Transverse colon (tissue), 4 donors: ENCODE data around the gene PCLO. TPM values are rescaled to one million over a fixed set of nuclear protein-coding genes. Genes with fewer than 3 reads are reported as not detected.

Source experiments
- DNase-seq: peaks from one replicate; pipeline ENCODE4 v3.0.0-alpha.2; 2019
- H3K27ac ChIP-seq, 4 donors: fragments of 200-600 bp; sonication (generic); 2 replicates each; pipeline ENCODE4 v1.5.1; 2016 to 2018; ENCODE audit warnings: inconsistent platforms in 4 of 4
- H3K27me3 ChIP-seq: fragments of 200-600 bp; sonication (generic); 2 replicates; pipeline ENCODE4 v1.5.1; 2017; ENCODE audit warnings: inconsistent platforms
- H3K36me3 ChIP-seq, 4 donors: fragments of 200-600 bp; sonication (generic); 2 replicates each; pipeline ENCODE4 v1.5.1; 2017 to 2019; ENCODE audit warnings: inconsistent platforms in 4 of 4
- H3K4me1 ChIP-seq, 4 donors: fragments of 200-600 bp; sonication (generic); 2 replicates each; pipeline ENCODE4 v1.5.1; 2017 to 2020; ENCODE audit warnings: inconsistent platforms in 4 of 4
- H3K4me3 ChIP-seq, 4 donors: fragments of 200-600 bp; sonication (generic); 1 replicate in 1 of 4; 2 replicates in 3 of 4; pipeline versions ENCODE4 v1.5.1 to v1.6.1; 2017 to 2019; ENCODE audit warnings: inconsistent platforms in 4 of 4
- H3K9me3 ChIP-seq, 2 donors: fragments of 200-600 bp; sonication (generic); 2 replicates each; pipeline ENCODE4 v1.5.1; 2017 to 2019; ENCODE audit warnings: inconsistent platforms in 2 of 2
- CTCF ChIP-seq, 5 experiments: fragments of 200-600 bp in 3 of 5; fragments of 450-650 bp in 2 of 5; sonication (generic) in 3 of 5; IDR thresholded peaks; 1 replicate in 2 of 5; 2 replicates in 3 of 5; pipeline ENCODE4 v1.5.1; 2016 to 2017; ENCODE audit warnings: antibody characterized with exemption in 5 of 5, inconsistent platforms in 3 of 5, mild to moderate bottlenecking in 2 of 5, moderate library complexity in 1 of 5
- EP300 ChIP-seq: sonication (generic); formaldehyde crosslinking; IDR thresholded peaks from one replicate; pipeline ENCODE4 v1.6.1; 2017; ENCODE audit warnings: antibody characterized with exemption, low read depth
- POLR2A ChIP-seq: fragments of 450-650 bp; IDR thresholded peaks from one replicate; pipeline ENCODE4 v1.6.1; 2016; ENCODE audit warnings: antibody characterized with exemption, mild to moderate bottlenecking, moderate library complexity
- POLR2AphosphoS5 ChIP-seq, 3 donors: sonication (generic); formaldehyde crosslinking; IDR thresholded peaks; one replicate each; pipeline ENCODE4 v1.6.1; 2016; ENCODE audit warnings: antibody characterized with exemption in 3 of 3
- WGBS, 2 donors: methylation state at CpG; one replicate each; pipeline ENCODE4 v1.1.5; 2018; ENCODE audit warnings: low coverage in 1 of 2; 5-methylcytosine and 5-hydroxymethylcytosine counted together
- in situ Hi-C, 4 donors: fragments of 200-750 bp; cut with MboI; loops; one replicate each; pipeline versions ENCODE4 v1.15.0 to v1.15.1; 2017; ENCODE audit warnings: low sequenced_read_pairs in 3 of 4, low pct_ligation_motif_present in 1 of 4, low pct_unique_long_range_greater_than_20kb in 1 of 4
- intact Hi-C: fragments of 100-400 bp; cut with DNase I; formaldehyde crosslinking; loops from one replicate; pipeline ENCODE4 v1.15.1; 2023; ENCODE audit warnings: low total_unique reads
- total RNA-seq, 4 donors: library from RNA; depleted of rRNA; stranded (reverse); fragments of >200 nt; gene quantifications; one replicate each; pipeline ENCODE4 v1.1.0, GENCODE V29; 2016

The PCLO gene
- total RNA-seq, 4 donors from 2014 or later, result 9.8 to 39.8 (median 16.2) TPM

DNA sequence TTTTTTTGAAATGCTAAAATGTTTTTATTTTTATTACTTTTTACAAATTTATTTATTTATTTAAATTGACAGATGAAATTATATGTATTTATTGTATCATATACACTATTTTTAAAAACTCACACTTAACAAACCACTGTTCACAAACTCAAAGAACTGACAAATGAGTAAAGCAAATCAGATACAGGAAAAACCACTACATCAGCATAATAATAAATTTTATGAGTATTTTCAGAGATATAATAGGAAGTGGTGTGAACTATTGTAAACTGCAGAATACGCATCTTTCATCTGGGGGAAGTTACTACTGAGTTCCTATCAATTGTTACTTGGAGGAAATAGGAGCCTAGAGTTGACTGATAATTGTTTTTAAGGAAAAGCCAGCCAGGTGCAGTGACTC is 150.7 kb downstream of the PCLO start:
- intact Hi-C loops, result no loop called here
- WGBS, 2 donors, result 77 to 83% methylated on average over 1 of the region's 1 CpG
- no peaks in the 10 kb centered on the region for H3K4me1 ChIP-seq
- no peak for DNase-seq
- in situ Hi-C loops, result no loop called here
- H3K27me3 ChIP-seq, result no peaks in the 10 kb centered on the region
- H3K27ac ChIP-seq, result no peak overlapping the region
- no peaks in the 10 kb centered on the region for H3K9me3 ChIP-seq
- TF ChIP-seq EP300, result no peak
- no peak for TF ChIP-seq POLR2AphosphoS5 (IDR thresholded peaks at IDR 0.05)
- no peak for TF ChIP-seq CTCF (IDR thresholded peaks at IDR 0.05)
- TF ChIP-seq POLR2A, result no peak
- no peak overlapping the region for H3K4me3 ChIP-seq
- no peaks in the 10 kb centered on the region for H3K36me3 ChIP-seq

DNA sequence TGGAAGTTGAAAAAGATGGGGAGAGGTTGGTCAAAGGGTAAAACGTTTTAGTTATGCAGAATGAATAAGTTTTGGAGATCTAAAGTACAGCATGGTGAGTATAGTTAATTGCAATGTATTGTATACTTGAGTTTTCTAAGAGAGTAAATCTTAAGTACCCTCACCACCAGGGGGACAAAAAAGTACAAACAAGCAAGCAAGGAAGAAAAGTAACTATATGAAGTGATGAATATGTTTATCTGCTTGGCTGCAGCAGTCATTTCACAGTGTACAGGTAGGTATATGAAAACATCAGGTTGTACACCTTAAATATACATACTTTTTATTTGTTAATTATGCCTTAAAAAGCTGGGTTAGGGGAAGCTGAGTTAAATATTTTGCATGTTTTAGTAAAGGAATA is 157.3 kb downstream of the PCLO start:
- 23 to 30% methylated on average over 1 of the region's 1 CpG for WGBS, 2 donors
- Histone ChIP-seq H3K9me3 (no peaks in the 10 kb centered on the region), H3K4me1 (no peaks in the 10 kb centered on the region), H3K27ac (no peak overlapping the region), H3K4me3 (no peak overlapping the region), H3K36me3 (no peaks in the 10 kb centered on the region), H3K27me3 (no peaks in the 10 kb centered on the region)
- TF ChIP-seq POLR2AphosphoS5 (IDR thresholded peaks at IDR 0.05) (no peak), EP300 (no peak), POLR2A (no peak), CTCF (IDR thresholded peaks at IDR 0.05) (no peak)
- in situ Hi-C loops, result no loop called here
- DNase-seq, result no peak
- intact Hi-C loops, result no loop called here

DNA sequence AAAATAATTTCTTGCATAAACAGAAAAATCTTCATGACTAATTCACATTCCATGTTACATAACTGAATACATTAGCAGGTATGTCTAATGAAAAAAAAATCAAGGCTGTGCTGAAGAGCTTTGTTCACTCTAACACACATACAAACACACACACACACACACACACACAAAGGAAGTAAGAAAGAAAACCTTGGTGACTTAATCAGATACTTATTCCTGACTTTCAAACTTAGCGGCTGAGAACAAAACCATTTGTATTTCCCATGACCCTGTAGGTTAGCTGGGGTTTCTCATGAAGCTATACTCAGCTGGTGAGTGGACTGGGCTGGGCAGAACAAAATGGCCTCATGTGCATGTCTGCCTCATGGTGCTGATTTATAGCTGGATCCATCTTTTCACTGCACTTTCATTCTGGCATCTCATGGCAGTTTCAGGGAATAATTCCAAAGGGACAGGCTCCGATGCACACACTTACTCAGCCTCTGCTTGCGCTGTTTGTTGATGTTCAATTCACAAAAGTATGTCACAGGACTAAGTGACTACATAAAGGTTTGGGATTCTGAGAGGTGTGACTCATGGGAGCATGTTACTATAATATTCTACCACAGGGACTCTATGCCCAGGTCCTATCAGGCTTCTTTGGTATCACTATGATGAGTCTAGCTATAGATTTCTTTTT is 161.2 kb downstream of the PCLO start:
- TF ChIP-seq CTCF (IDR thresholded peaks at IDR 0.05) (no peak), EP300 (no peak)
- no peak for DNase-seq
- Histone ChIP-seq H3K4me1 (no peaks in the 10 kb centered on the region), H3K4me3 (no peak overlapping the region), H3K36me3 (no peaks in the 10 kb centered on the region), H3K27ac (no peak overlapping the region), H3K9me3 (no peaks in the 10 kb centered on the region), H3K27me3 (no peaks in the 10 kb centered on the region)
- WGBS, 2 donors, result 98 to 100% methylated on average over 2 to 3 of the region's 3 CpGs
- intact Hi-C loops, result no loop called here
- in situ Hi-C loops, result no loop called here

GRCh38 chr7:82998436-82998835 is 164.2 kb downstream of the PCLO start:
- no peak overlapping the region for H3K4me3 ChIP-seq
- no peaks in the 10 kb centered on the region for H3K27me3 ChIP-seq
- H3K4me1 ChIP-seq, result no peaks in the 10 kb centered on the region
- no peak for TF ChIP-seq POLR2A
- no peak overlapping the region for H3K27ac ChIP-seq
- H3K36me3 ChIP-seq, result no peaks in the 10 kb centered on the region
- no peak for DNase-seq
- intact Hi-C loops (no loop called here), in situ Hi-C loops (no loop called here)
- H3K9me3 ChIP-seq, result no peaks in the 10 kb centered on the region

- intact Hi-C loops, result no loop called here
- Histone ChIP-seq H3K36me3 (no peaks in the 10 kb centered on the region), H3K4me1 (no peaks in the 10 kb centered on the region), H3K9me3 (no peaks in the 10 kb centered on the region), H3K4me3 (no peak overlapping the region), H3K27me3 (no peaks in the 10 kb centered on the region), H3K27ac (no peak overlapping the region)
- WGBS, 2 donors, result 51 to 59% methylated on average over 2 of the region's 2 CpGs
- in situ Hi-C loops, result no loop called here
- no peak for TF ChIP-seq POLR2AphosphoS5 (IDR thresholded peaks at IDR 0.05)
- TF ChIP-seq CTCF (IDR thresholded peaks at IDR 0.05), result no peak
- no peak for TF ChIP-seq POLR2A
- TF ChIP-seq EP300, result no peak
- DNase-seq, result no peak
Measured at GRCh38 chr7:82985144-82985802, 177.4 kb downstream of the PCLO start.
